ENCODE measurements around the gene CSTF2.
A peak's percentile ranks its signal among the peaks of the same experiment; 100 is the strongest.
"Not testable (repeated sequence)": the region's sequence is repeated elsewhere in the genome, so short reads cannot be mapped to it uniquely, and the experiment has no call there.

The CSTF2 gene

DNA sequence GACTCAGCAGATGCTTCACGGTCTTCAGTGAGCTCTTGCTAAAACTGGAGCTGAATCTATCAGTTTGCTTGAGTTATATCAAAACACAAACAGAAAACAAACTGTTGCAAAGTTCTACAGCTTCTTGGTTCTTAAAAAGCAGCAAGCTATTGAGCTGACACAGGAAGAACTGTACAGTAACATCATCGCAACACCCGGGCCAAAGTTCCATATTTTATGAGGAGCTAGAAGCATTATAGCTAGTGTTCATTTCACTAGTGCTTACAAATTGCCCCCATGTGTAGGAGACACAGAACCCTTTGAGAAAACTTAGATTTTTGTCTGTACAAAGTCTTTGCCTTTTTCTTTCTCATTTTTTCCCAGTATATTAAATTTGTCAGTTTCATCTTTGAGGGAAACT is 17.3 kb upstream of the CSTF2 start:
- Histone ChIP-seq H3K4ac (ENCODE audit: low read length) (no peak overlapping the region), H3K4me3 (ENCODE audit: low read length in 2 of 2) (no peak overlapping the region), H2BK5ac (ENCODE audit: low read length) (no peak overlapping the region), H3K36me3 (replicated peaks in 1 of 2; ENCODE audit: control insufficient read depth in 2 of 2, insufficient read depth in 2 of 2, low read length in 2 of 2) (no peaks in the 10 kb centered on the region), H3K79me1 (ENCODE audit: low read depth, low read length) (no peaks in the 10 kb centered on the region), H3K27ac (replicated peaks; ENCODE audit: low read length) (no peak overlapping the region), H2AFZ (ENCODE audit: low read length) (no peak overlapping the region), H3K4me2 (ENCODE audit: insufficient read depth, low read length, poor library complexity, severe bottlenecking) (no peak overlapping the region), H2AK5ac (ENCODE audit: low read depth, low read length) (no peak overlapping the region), H3K4me1 (ENCODE audit: control insufficient read depth in 2 of 2, insufficient read depth in 1 of 2, low read depth in 1 of 2, low read length in 2 of 2) (no peaks in the 10 kb centered on the region), H3K9ac (ENCODE audit: low read depth, low read length, poor library complexity) (no peak overlapping the region), H3K9me3 (replicated peaks in 1 of 2; ENCODE audit: control insufficient read depth in 2 of 2, insufficient read depth in 1 of 2, low read depth in 1 of 2, low read length in 2 of 2) (no peaks in the 10 kb centered on the region), H2BK12ac (ENCODE audit: low read length) (no peak overlapping the region), H2BK120ac (ENCODE audit: low read depth, low read length) (no peak overlapping the region), H3K27me3 (ENCODE audit: control insufficient read depth in 3 of 3, insufficient read depth in 3 of 3, low read depth in 1 of 3, low read length in 3 of 3) (peaks cover 0 to 5% (median 0%) of the 10 kb centered on the region in 3 experiments), H2BK15ac (ENCODE audit: low read length) (no peak overlapping the region), H4K91ac (ENCODE audit: low read depth, low read length, poor library complexity) (no peak overlapping the region), H3K23ac (ENCODE audit: low read depth, low read length, poor library complexity) (no peak overlapping the region), H4K8ac (ENCODE audit: low read depth, low read length) (no peak overlapping the region), H3K14ac (ENCODE audit: low read length) (no peak overlapping the region), H3K18ac (ENCODE audit: low read length) (no peak overlapping the region)
- no peak for DNase-seq (ENCODE audit: low spot score)
- no CpG with 5 or more reads among the region's 3 CpGs for WGBS, 2 donors (ENCODE audit: extremely low coverage in 2 of 2, insufficient read length in 2 of 2, insufficient replicate concordance in 1 of 2)

DNA sequence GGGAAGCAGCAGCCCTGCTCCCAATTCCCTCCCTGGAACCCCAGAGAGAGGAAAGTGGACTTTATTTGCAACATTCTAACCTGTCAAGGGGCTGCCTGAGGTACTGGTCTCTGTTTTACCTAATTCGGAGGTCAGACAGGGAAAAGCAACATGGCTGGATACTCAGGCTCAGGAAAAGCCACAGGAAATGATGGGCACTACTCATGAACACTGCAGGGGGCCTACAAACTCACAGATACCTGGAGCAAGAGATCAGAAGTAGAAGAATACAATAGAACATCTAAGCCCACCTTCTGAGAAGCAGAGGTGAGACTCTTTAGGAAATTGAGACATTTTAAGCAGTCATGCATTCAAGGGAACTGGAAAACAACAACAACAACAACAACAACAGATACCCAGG is 15.4 kb upstream of the CSTF2 start:
- no peak overlapping the region for H3K14ac ChIP-seq (ENCODE audit: low read length)
- H2BK5ac ChIP-seq (ENCODE audit: low read length) = no peak overlapping the region
- no peak overlapping the region for H3K4ac ChIP-seq (ENCODE audit: low read length)

DNA sequence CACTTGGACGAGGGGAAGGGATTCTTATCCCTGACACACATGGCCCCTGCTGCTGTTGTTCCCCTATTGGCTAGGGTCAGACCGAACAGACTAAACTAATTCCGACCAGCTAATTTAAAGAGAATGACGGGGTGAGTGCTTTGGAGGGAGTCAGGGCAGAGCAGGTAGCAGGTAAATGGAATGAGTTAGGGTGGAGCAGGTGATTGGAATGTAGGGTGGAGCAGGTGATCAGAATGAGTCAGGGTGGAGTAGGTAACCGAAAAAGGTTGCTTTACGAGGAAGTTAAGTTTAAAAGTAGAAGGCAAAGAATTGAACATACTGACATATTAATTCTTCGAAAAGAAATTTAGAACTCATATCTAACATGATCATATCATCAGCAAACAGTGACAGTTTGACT is 11.9 kb upstream of the CSTF2 start:
- not testable (repeated sequence) for H3K79me1 ChIP-seq (ENCODE audit: low read depth, low read length); H4K91ac ChIP-seq (ENCODE audit: low read depth, low read length, poor library complexity); H3K4me1 ChIP-seq (ENCODE audit: control insufficient read depth in 2 of 2, insufficient read depth in 1 of 2, low read depth in 1 of 2, low read length in 2 of 2); H2BK120ac ChIP-seq (ENCODE audit: low read depth, low read length); H3K4ac ChIP-seq (ENCODE audit: low read length); H3K27ac ChIP-seq (replicated peaks; ENCODE audit: low read length); H3K23ac ChIP-seq (ENCODE audit: low read depth, low read length, poor library complexity); H2BK15ac ChIP-seq (ENCODE audit: low read length); H2BK12ac ChIP-seq (ENCODE audit: low read length); H2AFZ ChIP-seq (ENCODE audit: low read length); DNase-seq (ENCODE audit: low spot score); H3K27me3 ChIP-seq (ENCODE audit: control insufficient read depth in 3 of 3, insufficient read depth in 3 of 3, low read depth in 1 of 3, low read length in 3 of 3); H4K8ac ChIP-seq (ENCODE audit: low read depth, low read length); H3K18ac ChIP-seq (ENCODE audit: low read length); H3K4me3 ChIP-seq (ENCODE audit: low read length in 2 of 2); H2AK5ac ChIP-seq (ENCODE audit: low read depth, low read length); H3K9me3 ChIP-seq (replicated peaks in 1 of 2; ENCODE audit: control insufficient read depth in 2 of 2, insufficient read depth in 1 of 2, low read depth in 1 of 2, low read length in 2 of 2); H2BK5ac ChIP-seq (ENCODE audit: low read length); H3K4me2 ChIP-seq (ENCODE audit: insufficient read depth, low read length, poor library complexity, severe bottlenecking); H3K9ac ChIP-seq (ENCODE audit: low read depth, low read length, poor library complexity); H3K14ac ChIP-seq (ENCODE audit: low read length); H3K36me3 ChIP-seq (replicated peaks in 1 of 2; ENCODE audit: control insufficient read depth in 2 of 2, insufficient read depth in 2 of 2, low read length in 2 of 2)
- WGBS, 2 donors (ENCODE audit: extremely low coverage in 2 of 2, insufficient read length in 2 of 2, insufficient replicate concordance in 1 of 2) = no CpG with 5 or more reads among the region's 7 CpGs

More for the DNA sequence above, 15.4 kb upstream of the CSTF2 start:
- Histone ChIP-seq H3K4me3 (ENCODE audit: low read length in 2 of 2) (no peak overlapping the region), H3K27me3 (ENCODE audit: control insufficient read depth in 3 of 3, insufficient read depth in 3 of 3, low read depth in 1 of 3, low read length in 3 of 3) (peaks cover 0 to 5% (median 0%) of the 10 kb centered on the region in 3 experiments), H3K18ac (ENCODE audit: low read length) (no peak overlapping the region), H3K4me1 (ENCODE audit: control insufficient read depth in 2 of 2, insufficient read depth in 1 of 2, low read depth in 1 of 2, low read length in 2 of 2) (no peaks in the 10 kb centered on the region), H3K79me1 (ENCODE audit: low read depth, low read length) (no peaks in the 10 kb centered on the region), H2BK15ac (ENCODE audit: low read length) (no peak overlapping the region), H3K36me3 (replicated peaks in 1 of 2; ENCODE audit: control insufficient read depth in 2 of 2, insufficient read depth in 2 of 2, low read length in 2 of 2) (no peaks in the 10 kb centered on the region), H3K9ac (ENCODE audit: low read depth, low read length, poor library complexity) (no peak overlapping the region), H2AFZ (ENCODE audit: low read length) (no peak overlapping the region), H3K9me3 (replicated peaks in 1 of 2; ENCODE audit: control insufficient read depth in 2 of 2, insufficient read depth in 1 of 2, low read depth in 1 of 2, low read length in 2 of 2) (no peaks in the 10 kb centered on the region), H3K27ac (replicated peaks; ENCODE audit: low read length) (no peak overlapping the region), H4K91ac (ENCODE audit: low read depth, low read length, poor library complexity) (no peak overlapping the region), H2BK12ac (ENCODE audit: low read length) (no peak overlapping the region), H2AK5ac (ENCODE audit: low read depth, low read length) (no peak overlapping the region), H2BK120ac (ENCODE audit: low read depth, low read length) (no peak overlapping the region), H4K8ac (ENCODE audit: low read depth, low read length) (no peak overlapping the region), H3K23ac (ENCODE audit: low read depth, low read length, poor library complexity) (no peak overlapping the region), H3K4me2 (ENCODE audit: insufficient read depth, low read length, poor library complexity, severe bottlenecking) (no peak overlapping the region)
- DNase-seq (ENCODE audit: low spot score) = no peak
- no CpG with 5 or more reads among the region's 1 CpG for WGBS, 2 donors (ENCODE audit: extremely low coverage in 2 of 2, insufficient read length in 2 of 2, insufficient replicate concordance in 1 of 2)

DNA sequence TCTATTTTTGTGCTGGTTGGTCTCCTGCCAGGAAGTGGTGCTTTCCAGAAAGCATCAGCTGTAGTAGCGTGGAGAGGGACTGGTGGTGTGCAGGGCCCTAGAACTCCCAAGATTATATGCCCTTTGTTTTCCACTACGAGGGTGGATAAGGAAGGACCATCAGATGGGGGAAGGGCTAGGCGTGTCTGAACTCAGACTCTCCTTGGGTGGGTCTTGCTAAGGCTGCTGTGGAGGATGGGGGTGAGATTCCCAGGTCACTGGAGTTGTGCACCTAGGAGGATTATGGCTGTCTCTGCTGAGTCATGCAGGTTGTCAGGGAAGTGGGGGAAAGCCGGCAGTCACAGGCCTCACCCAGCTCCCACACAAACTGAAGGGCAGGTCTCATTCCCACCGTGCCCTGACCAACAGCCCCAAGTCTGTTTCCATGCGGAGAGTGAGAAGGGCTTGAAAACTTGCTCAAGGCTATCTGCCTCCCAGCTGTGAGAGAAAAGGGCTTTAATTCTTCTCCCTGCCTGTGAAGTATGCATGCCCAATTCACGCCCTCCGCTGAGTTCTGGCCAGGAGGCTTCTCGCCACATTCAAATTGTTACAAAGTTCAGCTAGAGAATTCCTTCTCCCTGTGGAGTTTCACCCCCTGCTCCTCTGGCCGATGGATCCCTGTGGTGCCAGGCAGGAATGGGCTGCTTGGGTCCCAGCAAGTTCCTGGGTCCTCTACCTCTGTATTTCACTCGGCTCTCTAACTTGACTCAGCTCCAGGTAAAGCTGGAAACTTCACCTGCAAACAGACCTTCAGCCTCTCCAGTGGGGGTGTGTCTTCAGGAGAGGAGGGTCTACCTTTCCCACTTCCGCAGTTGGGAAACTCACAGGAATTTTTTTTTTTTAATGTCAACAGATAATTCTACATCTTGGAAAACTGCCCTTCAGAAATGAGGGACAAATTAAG is 7.7 kb upstream of the CSTF2 start:
- Histone ChIP-seq H3K4me2 (ENCODE audit: insufficient read depth, low read length, poor library complexity, severe bottlenecking) (no peak overlapping the region), H3K27me3 (ENCODE audit: control insufficient read depth in 3 of 3, insufficient read depth in 3 of 3, low read depth in 1 of 3, low read length in 3 of 3) (peaks cover 0 to 15% (median 0%) of the 10 kb centered on the region in 3 experiments), H3K23ac (ENCODE audit: low read depth, low read length, poor library complexity) (no peak overlapping the region), H2BK12ac (ENCODE audit: low read length) (no peak overlapping the region), H4K8ac (ENCODE audit: low read depth, low read length) (no peak overlapping the region), H2AFZ (ENCODE audit: low read length) (peak overlapping the region; percentile 11), H2BK15ac (ENCODE audit: low read length) (no peak overlapping the region), H3K4me3 (ENCODE audit: low read length in 2 of 2) (no peak overlapping the region), H3K18ac (ENCODE audit: low read length) (no peak overlapping the region), H3K4ac (ENCODE audit: low read length) (no peak overlapping the region), H3K14ac (ENCODE audit: low read length) (no peak overlapping the region), H3K4me1 (ENCODE audit: control insufficient read depth in 2 of 2, insufficient read depth in 1 of 2, low read depth in 1 of 2, low read length in 2 of 2) (peaks cover 0 to 1% of the 10 kb centered on the region in 2 donors), H3K9me3 (replicated peaks in 1 of 2; ENCODE audit: control insufficient read depth in 2 of 2, insufficient read depth in 1 of 2, low read depth in 1 of 2, low read length in 2 of 2) (no peaks in the 10 kb centered on the region), H3K9ac (ENCODE audit: low read depth, low read length, poor library complexity) (no peak overlapping the region), H2AK5ac (ENCODE audit: low read depth, low read length) (no peak overlapping the region), H3K79me1 (ENCODE audit: low read depth, low read length) (no peaks in the 10 kb centered on the region), H4K91ac (ENCODE audit: low read depth, low read length, poor library complexity) (no peak overlapping the region), H2BK5ac (ENCODE audit: low read length) (no peak overlapping the region), H3K36me3 (replicated peaks in 1 of 2; ENCODE audit: control insufficient read depth in 2 of 2, insufficient read depth in 2 of 2, low read length in 2 of 2) (no peaks in the 10 kb centered on the region), H2BK120ac (ENCODE audit: low read depth, low read length) (no peak overlapping the region), H3K27ac (replicated peaks; ENCODE audit: low read length) (no peak overlapping the region)
- no CpG with 5 or more reads among the region's 12 CpGs for WGBS, 2 donors (ENCODE audit: extremely low coverage in 2 of 2, insufficient read length in 2 of 2, insufficient replicate concordance in 1 of 2)
- no peak for DNase-seq (ENCODE audit: low spot score)
